PFSK-1 (cell line): ENCODE data around the gene FTSJ3.

Experiments
- POLR2AphosphoS5 ChIP-seq: IDR thresholded peaks from 2 replicates; pipeline ENCODE4 v1.6.1; 2012; ENCODE audit warnings: low read depth, mild to moderate bottlenecking, control low read depth, low read length, moderate library complexity
- SIN3A ChIP-seq: IDR thresholded peaks from 2 replicates; pipeline ENCODE4 v1.6.1; 2012; ENCODE audit warnings: mild to moderate bottlenecking, low read length, moderate library complexity, borderline replicate concordance; ENCODE audit not compliant: insufficient read depth
- TAF1 ChIP-seq: IDR thresholded peaks from 2 replicates; pipeline ENCODE4 v1.6.1; 2012; ENCODE audit warnings: low read length, control low read depth, borderline replicate concordance; ENCODE audit not compliant: insufficient read depth
- TF ChIP-seq, protein P1 (sequence below), 2 experiments: IDR thresholded peaks; 2 replicates each; pipeline versions ENCODE4 v1.6.1 to v1.8.0; 2011 to 2012; ENCODE audit warnings: low read depth in 2 of 2, low read length in 2 of 2, control low read depth in 1 of 2, inconsistent platforms in 1 of 2, mild to moderate bottlenecking in 1 of 2, moderate library complexity in 1 of 2; ENCODE audit not compliant: insufficient read depth in 1 of 2

DNA sequence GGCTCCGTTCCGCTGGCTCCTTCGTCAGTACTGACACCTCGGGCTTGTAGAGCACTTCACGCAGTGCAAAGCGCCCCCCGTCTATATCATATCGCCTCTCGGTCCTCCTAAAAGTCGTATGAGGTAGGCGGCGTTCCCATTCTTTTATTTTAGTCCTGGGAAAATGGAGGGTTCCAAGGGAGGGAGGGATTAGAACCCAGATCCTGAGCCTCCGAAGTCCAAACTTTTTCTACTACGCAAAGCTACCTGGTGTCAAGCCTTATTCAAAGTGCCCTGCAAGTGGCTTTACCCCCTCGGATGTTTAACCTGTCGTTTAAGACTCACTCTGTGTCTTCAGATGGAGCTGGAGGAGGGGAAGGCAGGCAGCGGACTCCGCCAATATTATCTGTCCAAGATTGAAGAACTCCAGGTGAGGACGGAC, 348 bp upstream of the FTSJ3 start:
- no peak for TF ChIP-seq SIN3A
- TF ChIP-seq POLR2AphosphoS5, result no peak
- TF ChIP-seq, protein P1, sequence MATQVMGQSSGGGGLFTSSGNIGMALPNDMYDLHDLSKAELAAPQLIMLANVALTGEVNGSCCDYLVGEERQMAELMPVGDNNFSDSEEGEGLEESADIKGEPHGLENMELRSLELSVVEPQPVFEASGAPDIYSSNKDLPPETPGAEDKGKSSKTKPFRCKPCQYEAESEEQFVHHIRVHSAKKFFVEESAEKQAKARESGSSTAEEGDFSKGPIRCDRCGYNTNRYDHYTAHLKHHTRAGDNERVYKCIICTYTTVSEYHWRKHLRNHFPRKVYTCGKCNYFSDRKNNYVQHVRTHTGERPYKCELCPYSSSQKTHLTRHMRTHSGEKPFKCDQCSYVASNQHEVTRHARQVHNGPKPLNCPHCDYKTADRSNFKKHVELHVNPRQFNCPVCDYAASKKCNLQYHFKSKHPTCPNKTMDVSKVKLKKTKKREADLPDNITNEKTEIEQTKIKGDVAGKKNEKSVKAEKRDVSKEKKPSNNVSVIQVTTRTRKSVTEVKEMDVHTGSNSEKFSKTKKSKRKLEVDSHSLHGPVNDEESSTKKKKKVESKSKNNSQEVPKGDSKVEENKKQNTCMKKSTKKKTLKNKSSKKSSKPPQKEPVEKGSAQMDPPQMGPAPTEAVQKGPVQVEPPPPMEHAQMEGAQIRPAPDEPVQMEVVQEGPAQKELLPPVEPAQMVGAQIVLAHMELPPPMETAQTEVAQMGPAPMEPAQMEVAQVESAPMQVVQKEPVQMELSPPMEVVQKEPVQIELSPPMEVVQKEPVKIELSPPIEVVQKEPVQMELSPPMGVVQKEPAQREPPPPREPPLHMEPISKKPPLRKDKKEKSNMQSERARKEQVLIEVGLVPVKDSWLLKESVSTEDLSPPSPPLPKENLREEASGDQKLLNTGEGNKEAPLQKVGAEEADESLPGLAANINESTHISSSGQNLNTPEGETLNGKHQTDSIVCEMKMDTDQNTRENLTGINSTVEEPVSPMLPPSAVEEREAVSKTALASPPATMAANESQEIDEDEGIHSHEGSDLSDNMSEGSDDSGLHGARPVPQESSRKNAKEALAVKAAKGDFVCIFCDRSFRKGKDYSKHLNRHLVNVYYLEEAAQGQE (IDR thresholded peaks at IDR 0.05; ENCODE audit: insufficient read depth in 1 of 2, low read depth in 2 of 2, low read length in 2 of 2), result no peak
- TF ChIP-seq TAF1, result no peak
